Thoracic aorta (tissue), 2 donors: ENCODE results near the gene BDKRB1. TPM values are rescaled to one million over a fixed set of nuclear protein-coding genes. Genes with fewer than 3 reads are reported as not detected.

Experiments used
- ATAC-seq: fragments of 150-250 bp; one replicate; pipeline ENCODE4 v1.8.0; 2017; ENCODE audit warnings: low read depth; ENCODE audit not compliant: insufficient number of reproducible peaks, low FRiP score
- DNase-seq: peaks from one replicate; pipeline ENCODE4 v3.0.0-alpha.2; 2020; ENCODE audit warnings: low spot score
- H3K27ac ChIP-seq, 2 donors: fragments of 200-600 bp; sonication (generic); 1 replicate in 1 of 2; 2 replicates in 1 of 2; pipeline ENCODE4 v1.5.1; 2016; ENCODE audit warnings: mild to moderate bottlenecking in 2 of 2, moderate library complexity in 2 of 2
- H3K27me3 ChIP-seq: fragments of 200-600 bp; sonication (generic); replicated peaks from 2 replicates; pipeline ENCODE4 v1.6.0; 2016; ENCODE audit warnings: mild to moderate bottlenecking; ENCODE audit not compliant: insufficient read depth
- H3K36me3 ChIP-seq: fragments of 200-600 bp; sonication (generic); one replicate; pipeline ENCODE4 v1.5.1; 2016
- H3K4me1 ChIP-seq, 2 donors: fragments of 200-600 bp; sonication (generic); 1 replicate in 1 of 2; 2 replicates in 1 of 2; pipeline versions ENCODE4 v1.5.1 to v1.6.0; 2016; ENCODE audit warnings: low read depth in 2 of 2, mild to moderate bottlenecking in 1 of 2; ENCODE audit not compliant: control insufficient read depth in 1 of 2
- H3K4me3 ChIP-seq: fragments of 200-600 bp; sonication (generic); 2 replicates; pipeline ENCODE4 v1.5.1; 2016; ENCODE audit warnings: mild to moderate bottlenecking
- H3K9me3 ChIP-seq: fragments of 200-600 bp; sonication (generic); 2 replicates; pipeline ENCODE4 v1.5.1; 2016
- CTCF ChIP-seq: fragments of 200-600 bp; sonication (generic); IDR thresholded peaks from one replicate; pipeline ENCODE4 v1.5.1; 2019; ENCODE audit warnings: antibody characterized with exemption
- total RNA-seq, 2 donors: library from RNA; depleted of rRNA; stranded (reverse); fragments of >200 nt; gene quantifications; one replicate each; pipeline versions ENCODE4 v1.1.0 to v1.2.3, GENCODE V29; 2016

The BDKRB1 gene
- total RNA-seq, 2 donors from 2014 or later, result 1.8 TPM; not detected in 1

GRCh38 chr14:96257056-96257455 lies 1.0 kb downstream of the BDKRB1 start:
- Histone ChIP-seq H3K27me3 (no peaks in the 10 kb centered on the region), H3K4me1 (no peaks in the 10 kb centered on the region), H3K27ac (no peak overlapping the region), H3K4me3 (no peak overlapping the region), H3K9me3 (no peaks in the 10 kb centered on the region), H3K36me3 (no peaks in the 10 kb centered on the region)
- ATAC-seq (no peak), DNase-seq (no peak)
- TF ChIP-seq CTCF, result no peak

- Histone ChIP-seq H3K9me3 (no peaks in the 10 kb centered on the region), H3K4me1 (no peaks in the 10 kb centered on the region), H3K27me3 (no peaks in the 10 kb centered on the region), H3K4me3 (no peak overlapping the region), H3K36me3 (no peaks in the 10 kb centered on the region), H3K27ac (no peak overlapping the region)
- ATAC-seq (no peak), DNase-seq (no peak)
- TF ChIP-seq CTCF, result no peak
Measured at GRCh38 chr14:96257900-96258299, 1.9 kb downstream of the BDKRB1 start.

- ATAC-seq, result no peak
- DNase-seq, result no peak
Measured at GRCh38 chr14:96260341-96260821, 4.4 kb downstream of the BDKRB1 start.

GRCh38 chr14:96261053-96261452 lies 5.0 kb downstream of the BDKRB1 start:
- Histone ChIP-seq H3K9me3 (no peaks in the 10 kb centered on the region), H3K36me3 (no peaks in the 10 kb centered on the region), H3K27me3 (no peaks in the 10 kb centered on the region), H3K27ac (no peak overlapping the region), H3K4me1 (no peaks in the 10 kb centered on the region), H3K4me3 (no peak overlapping the region)
- no peak for TF ChIP-seq CTCF
- DNase-seq (no peak), ATAC-seq (no peak)

More at GRCh38 chr14:96260341-96260821, 4.4 kb downstream of the BDKRB1 start:
- Histone ChIP-seq H3K4me1 (no peaks in the 10 kb centered on the region), H3K36me3 (no peaks in the 10 kb centered on the region), H3K27me3 (no peaks in the 10 kb centered on the region), H3K4me3 (no peak overlapping the region), H3K9me3 (no peaks in the 10 kb centered on the region), H3K27ac (no peak overlapping the region)
- TF ChIP-seq CTCF, result no peak

GRCh38 chr14:96261772-96262655 lies 6.0 kb downstream of the BDKRB1 start:
- DNase-seq (no peak), ATAC-seq (no peak)
- H3K4me1 ChIP-seq, result no peaks in the 10 kb centered on the region
- H3K4me3 ChIP-seq, result no peak overlapping the region
- TF ChIP-seq CTCF, result no peak
- H3K27me3 ChIP-seq, result no peaks in the 10 kb centered on the region
- H3K9me3 ChIP-seq, result no peaks in the 10 kb centered on the region
- no peak overlapping the region for H3K27ac ChIP-seq
- no peaks in the 10 kb centered on the region for H3K36me3 ChIP-seq
